ENCODE data around the gene LIFR.

LIFR gene, protein sequence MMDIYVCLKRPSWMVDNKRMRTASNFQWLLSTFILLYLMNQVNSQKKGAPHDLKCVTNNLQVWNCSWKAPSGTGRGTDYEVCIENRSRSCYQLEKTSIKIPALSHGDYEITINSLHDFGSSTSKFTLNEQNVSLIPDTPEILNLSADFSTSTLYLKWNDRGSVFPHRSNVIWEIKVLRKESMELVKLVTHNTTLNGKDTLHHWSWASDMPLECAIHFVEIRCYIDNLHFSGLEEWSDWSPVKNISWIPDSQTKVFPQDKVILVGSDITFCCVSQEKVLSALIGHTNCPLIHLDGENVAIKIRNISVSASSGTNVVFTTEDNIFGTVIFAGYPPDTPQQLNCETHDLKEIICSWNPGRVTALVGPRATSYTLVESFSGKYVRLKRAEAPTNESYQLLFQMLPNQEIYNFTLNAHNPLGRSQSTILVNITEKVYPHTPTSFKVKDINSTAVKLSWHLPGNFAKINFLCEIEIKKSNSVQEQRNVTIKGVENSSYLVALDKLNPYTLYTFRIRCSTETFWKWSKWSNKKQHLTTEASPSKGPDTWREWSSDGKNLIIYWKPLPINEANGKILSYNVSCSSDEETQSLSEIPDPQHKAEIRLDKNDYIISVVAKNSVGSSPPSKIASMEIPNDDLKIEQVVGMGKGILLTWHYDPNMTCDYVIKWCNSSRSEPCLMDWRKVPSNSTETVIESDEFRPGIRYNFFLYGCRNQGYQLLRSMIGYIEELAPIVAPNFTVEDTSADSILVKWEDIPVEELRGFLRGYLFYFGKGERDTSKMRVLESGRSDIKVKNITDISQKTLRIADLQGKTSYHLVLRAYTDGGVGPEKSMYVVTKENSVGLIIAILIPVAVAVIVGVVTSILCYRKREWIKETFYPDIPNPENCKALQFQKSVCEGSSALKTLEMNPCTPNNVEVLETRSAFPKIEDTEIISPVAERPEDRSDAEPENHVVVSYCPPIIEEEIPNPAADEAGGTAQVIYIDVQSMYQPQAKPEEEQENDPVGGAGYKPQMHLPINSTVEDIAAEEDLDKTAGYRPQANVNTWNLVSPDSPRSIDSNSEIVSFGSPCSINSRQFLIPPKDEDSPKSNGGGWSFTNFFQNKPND

DNA sequence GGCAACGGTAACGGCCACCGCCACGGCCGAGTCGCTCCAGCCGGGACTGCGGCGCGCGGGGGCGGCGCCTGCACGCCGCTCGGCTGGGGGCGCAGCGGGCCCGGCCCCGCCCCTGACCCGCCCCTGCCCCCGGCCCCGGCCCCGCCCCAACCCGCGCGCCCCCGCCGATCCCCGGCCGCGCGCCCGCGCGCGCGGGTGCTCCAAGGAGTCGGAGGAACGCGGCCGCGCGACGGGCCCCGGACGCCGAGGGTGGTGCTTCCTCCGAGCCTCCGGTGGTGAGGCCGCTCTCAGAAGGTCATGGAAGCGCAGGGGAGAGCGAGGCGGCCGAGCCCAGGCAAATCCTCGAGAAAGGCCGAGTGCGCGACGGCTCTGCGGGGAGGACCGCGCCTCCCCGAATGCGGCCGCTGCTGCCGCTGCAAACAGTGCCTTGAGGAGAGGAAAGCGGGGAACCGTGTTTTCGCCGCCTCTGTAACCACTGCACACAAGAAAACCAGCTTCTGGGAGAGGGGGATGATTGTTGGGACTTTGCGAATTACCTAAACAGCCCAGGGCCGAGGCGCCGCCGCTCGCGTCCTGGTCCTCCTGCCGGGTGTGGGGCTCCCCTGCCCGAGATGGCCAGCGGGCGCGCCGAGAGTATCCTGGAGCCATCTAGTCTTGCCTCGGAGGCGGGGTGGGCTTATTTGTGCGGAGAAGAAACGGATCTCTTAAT, at the start of gene LIFR:
LIFR (minus strand) TSS at position 48 of the 709 bp plus-strand sequence. CDS start 25,999 bp downstream, outside the sequence.
- peak; percentile 83 to 88 for DNase-seq (ENCODE audit: low read depth in 2 of 2)
- TF ChIP-seq, protein P1, sequence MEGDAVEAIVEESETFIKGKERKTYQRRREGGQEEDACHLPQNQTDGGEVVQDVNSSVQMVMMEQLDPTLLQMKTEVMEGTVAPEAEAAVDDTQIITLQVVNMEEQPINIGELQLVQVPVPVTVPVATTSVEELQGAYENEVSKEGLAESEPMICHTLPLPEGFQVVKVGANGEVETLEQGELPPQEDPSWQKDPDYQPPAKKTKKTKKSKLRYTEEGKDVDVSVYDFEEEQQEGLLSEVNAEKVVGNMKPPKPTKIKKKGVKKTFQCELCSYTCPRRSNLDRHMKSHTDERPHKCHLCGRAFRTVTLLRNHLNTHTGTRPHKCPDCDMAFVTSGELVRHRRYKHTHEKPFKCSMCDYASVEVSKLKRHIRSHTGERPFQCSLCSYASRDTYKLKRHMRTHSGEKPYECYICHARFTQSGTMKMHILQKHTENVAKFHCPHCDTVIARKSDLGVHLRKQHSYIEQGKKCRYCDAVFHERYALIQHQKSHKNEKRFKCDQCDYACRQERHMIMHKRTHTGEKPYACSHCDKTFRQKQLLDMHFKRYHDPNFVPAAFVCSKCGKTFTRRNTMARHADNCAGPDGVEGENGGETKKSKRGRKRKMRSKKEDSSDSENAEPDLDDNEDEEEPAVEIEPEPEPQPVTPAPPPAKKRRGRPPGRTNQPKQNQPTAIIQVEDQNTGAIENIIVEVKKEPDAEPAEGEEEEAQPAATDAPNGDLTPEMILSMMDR (IDR thresholded peaks at IDR 0.05; ENCODE audit: low read depth, low read length): no peak
- peak within 1 kb of the TSS; percentile 78 to 81 for H3K4me3 ChIP-seq (replicated peaks in 1 of 2; ENCODE audit: low read depth in 2 of 2, low read length in 2 of 2)

DNA sequence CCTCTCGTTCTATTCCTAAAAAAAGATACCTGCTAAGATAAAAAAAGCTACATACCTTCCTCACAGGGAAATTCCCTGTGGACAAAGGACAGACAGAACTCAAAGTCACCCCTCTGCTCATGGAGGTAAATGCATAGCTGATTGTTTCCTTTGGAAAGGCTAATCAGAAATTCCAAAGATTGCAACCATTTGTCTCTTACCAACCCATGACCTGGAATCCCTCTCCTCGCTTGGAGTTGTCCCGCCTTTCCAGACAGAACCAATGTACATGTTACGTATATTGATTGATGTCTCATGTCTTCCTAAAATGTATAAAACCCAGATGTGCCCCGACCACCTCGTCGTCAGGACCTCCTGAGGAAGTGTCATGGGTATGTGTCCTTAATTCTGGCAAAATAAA, 49.2 kb upstream of the LIFR start:
- DNase-seq (ENCODE audit: low read depth in 2 of 2): no peak

DNA sequence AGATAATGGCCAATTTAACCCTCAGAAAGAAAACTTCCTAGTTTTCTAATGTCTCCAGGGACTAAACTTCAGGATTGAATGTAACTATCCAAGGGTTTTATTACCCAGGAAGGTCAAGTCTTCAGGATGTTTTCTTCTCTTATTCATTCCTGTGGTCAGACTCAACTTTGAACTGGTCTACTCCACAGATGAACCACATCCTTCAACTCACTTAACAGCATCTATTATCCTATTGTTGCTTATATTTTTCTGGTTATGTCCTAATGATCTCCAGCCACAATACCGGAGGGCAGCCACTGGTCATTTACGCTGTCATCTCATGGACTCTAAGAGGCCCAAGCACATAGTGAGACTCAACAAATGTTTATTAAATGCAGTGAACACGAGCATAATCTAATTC, 47.2 kb upstream of the LIFR start:
- peak in 1 of 2 donors; percentile 41 for DNase-seq (ENCODE audit: low read depth in 2 of 2)
- no peak overlapping the region for H3K4me3 ChIP-seq (replicated peaks in 1 of 2; ENCODE audit: low read depth in 2 of 2, low read length in 2 of 2)
- TF ChIP-seq, protein P1 (IDR thresholded peaks at IDR 0.05; ENCODE audit: low read depth, low read length): no peak

More for the DNA sequence above, 49.2 kb upstream of the LIFR start:
- TF ChIP-seq, protein P1 (IDR thresholded peaks at IDR 0.05; ENCODE audit: low read depth, low read length): no peak
- no peak overlapping the region for H3K4me3 ChIP-seq (replicated peaks in 1 of 2; ENCODE audit: low read depth in 2 of 2, low read length in 2 of 2)

DNA sequence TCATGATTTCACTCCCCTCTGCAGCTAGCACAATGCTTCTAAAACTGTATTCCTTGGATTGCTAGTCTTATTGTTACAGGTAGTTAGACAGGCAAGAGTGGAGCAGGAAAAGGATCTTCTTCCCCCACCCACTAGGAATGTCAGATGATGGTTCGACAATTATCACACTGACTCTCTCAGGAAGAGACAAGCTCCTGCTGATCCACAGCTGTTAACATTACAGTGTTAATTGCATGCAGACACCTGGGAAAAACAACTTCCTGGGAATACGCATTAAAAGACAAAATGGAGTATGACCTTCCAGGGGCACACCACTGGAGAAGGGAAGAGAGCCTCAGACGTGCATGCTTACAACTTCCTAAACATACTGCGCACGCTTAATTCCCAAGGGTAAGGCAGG, 46.2 kb upstream of the LIFR start:
- TF ChIP-seq, protein P1 (IDR thresholded peaks at IDR 0.05; ENCODE audit: low read depth, low read length): no peak
- no peak overlapping the region for H3K4me3 ChIP-seq (replicated peaks in 1 of 2; ENCODE audit: low read depth in 2 of 2, low read length in 2 of 2)
- no peak for DNase-seq (ENCODE audit: low read depth in 2 of 2)

DNA sequence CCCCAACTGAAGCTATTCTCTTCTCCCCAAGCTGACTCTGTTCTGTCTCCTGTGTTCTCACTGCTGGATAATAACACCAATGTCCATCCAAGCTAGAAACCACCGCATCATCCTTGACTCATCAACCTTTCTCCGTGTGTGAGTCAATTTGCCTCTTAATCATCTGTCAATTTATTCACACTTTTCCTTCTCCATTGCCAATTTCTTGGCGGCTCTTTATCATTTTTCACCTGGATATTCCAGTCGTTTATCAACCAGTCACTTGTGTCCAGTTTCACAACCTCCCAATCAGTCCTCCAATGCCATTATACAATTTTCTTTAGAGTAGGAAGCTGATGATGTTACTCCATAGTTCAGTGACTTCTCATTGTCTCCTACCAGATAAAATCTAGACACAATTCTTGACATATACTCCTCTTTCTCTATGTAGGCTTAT, 45.4 kb upstream of the LIFR start:
- H3K4me3 ChIP-seq (replicated peaks in 1 of 2; ENCODE audit: low read depth in 2 of 2, low read length in 2 of 2): no peak overlapping the region
- TF ChIP-seq, protein P1 (IDR thresholded peaks at IDR 0.05; ENCODE audit: low read depth, low read length): no peak
- peak in 1 of 2 donors; percentile 81 for DNase-seq (ENCODE audit: low read depth in 2 of 2)

Measured in cardiac fibroblast (primary cell).